ENCODE data around the gene FES.
"Not testable (repeated sequence)": the region's sequence is repeated elsewhere in the genome, so short reads cannot be mapped to it uniquely, and the experiment has no call there.

Gene FES

DNA sequence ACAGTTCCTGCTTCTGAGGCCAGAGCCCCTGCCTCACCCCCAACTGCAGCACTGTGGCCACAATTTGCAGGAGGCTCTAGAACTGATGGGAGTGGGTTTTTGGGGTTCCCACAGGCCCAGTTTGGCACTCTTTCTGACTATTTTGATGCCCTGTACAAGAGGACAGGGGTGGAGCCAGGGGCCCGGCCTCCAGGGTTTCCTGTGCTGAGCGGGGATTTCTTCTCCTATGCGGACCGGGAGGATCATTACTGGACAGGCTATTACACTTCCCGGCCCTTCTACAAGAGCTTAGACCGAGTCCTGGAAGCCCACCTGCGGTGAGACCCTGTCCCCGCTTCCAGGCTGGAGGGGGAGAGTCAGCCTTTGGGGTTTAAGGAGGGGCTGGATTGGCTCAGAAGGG is 25.7 kb downstream of the FES start:
- DNase-seq (ENCODE audit: low read depth, low spot score), result no peak

DNA sequence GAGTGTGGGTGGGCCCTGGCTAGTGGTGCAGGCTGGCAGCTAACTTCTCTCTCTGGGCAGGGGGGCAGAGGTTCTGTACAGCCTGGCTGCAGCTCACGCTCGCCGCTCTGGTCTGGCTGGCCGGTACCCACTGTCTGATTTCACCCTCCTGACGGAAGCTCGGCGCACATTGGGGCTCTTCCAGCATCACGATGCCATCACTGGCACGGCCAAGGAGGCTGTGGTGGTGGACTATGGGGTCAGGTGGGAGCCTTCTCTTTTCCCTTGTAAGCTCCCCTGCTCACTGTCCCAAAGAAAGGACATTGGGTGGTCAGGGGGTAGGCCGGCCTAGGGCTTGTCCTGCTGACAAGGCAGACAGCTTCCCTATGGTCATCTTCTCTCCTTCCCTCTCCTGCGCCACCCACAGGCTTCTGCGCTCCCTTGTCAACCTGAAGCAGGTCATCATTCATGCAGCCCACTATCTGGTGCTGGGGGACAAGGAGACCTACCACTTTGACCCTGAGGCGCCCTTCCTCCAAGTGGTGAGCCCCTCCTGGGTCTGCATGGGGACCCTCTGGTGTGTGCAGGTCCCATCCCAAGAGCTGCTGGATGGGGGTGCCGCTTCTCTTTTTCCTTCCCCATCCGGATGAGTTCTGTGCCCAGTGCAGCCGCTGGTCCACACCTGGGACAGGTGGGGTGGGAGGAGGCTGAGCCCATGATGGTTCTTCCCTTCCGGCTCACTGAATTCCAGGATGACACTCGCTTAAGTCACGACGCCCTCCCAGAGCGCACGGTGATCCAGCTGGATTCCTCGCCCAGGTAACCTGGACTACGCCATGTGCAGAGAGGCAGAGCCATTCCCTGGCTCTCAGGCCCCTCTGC is 26.4 kb downstream of the FES start:
- DNase-seq (ENCODE audit: low read depth, low spot score), result no peak

DNA sequence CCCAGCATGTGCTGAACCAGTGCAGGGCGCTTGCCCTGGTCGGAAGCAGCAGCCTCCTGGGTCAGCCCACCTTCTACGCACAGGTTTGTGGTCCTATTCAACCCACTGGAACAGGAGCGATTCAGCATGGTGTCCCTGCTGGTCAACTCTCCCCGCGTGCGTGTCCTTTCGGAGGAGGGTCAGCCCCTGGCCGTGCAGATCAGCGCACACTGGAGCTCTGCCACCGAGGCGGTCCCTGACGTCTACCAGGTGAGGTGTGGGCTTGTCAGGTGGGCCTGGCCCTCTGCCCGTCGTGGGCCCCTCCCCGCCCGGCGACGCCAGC is 27.0 kb downstream of the FES start:
- no peak for DNase-seq (ENCODE audit: low read depth, low spot score)

DNA sequence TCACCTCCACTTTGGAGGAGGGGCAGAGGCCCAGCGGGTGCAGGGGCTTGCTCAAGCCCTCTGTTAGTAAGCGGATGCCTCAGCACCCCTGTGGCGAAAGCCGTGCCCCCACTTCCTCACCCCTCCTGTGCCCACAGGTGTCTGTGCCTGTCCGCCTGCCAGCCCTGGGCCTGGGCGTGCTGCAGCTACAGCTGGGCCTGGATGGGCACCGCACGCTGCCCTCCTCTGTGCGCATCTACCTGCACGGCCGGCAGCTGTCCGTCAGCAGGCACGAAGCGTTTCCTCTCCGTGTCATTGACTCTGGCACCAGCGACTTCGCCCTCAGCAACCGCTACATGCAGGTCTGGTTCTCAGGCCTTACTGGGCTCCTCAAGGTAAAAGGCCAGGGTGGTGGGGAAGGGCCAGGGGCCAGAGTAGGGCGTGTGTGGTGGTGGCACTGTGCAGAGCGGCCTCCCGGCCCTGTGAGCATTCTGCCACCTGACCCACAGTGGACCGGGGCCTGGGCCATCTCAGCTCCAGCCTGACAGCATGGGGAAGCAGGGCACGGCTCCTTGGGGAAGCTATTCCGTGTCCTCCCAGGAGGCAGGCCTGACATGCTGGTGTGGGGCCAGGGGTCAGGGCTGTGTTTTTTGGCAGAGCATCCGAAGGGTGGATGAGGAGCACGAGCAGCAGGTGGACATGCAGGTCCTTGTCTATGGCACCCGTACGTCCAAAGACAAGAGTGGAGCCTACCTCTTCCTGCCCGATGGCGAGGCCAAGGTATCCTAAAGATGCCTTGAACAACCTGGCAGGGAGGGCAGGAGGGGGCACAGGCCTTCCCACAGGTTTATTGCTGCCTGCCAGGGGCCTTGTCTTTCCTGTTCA is 27.8 kb downstream of the FES start:
- no peak for DNase-seq (ENCODE audit: low read depth, low spot score)

DNA sequence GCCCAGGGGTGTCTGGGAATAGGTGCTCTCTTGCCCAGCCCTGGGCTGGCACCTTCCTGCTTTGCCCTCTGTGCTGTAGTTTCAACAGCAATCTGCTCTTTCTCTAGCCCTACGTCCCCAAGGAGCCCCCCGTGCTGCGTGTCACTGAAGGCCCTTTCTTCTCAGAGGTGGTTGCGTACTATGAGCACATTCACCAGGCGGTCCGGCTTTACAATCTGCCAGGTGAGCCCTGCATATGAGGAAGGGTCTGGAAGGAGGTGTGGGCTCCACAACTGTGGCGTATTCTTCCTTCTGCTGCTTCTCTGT is 28.4 kb downstream of the FES start:
- DNase-seq (ENCODE audit: low read depth, low spot score), result no peak

DNA sequence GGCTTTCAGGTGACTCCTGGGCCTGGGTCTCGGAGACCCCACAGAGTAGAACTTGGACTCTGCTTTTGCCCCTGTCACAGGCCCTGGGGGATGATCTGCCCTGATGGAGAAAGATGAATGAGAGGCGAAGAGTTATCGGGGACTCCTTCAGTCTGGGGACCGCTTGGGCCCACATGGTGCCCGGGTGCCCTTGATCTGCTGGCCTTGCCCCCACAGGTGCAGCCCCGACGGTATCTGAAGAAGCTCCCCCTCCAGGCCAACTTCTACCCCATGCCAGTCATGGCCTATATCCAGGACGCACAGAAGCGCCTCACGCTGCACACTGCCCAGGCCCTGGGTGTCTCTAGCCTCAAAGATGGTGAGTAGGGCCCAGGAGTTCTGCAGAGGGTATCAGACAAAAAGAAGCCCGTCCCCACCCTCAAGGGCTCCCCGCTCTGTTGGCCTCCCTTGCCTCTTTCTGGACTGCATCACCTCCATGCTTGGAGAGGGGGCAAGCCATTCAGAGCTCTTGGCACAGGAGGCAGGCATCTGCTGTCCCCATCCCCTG is 29.2 kb downstream of the FES start:
- no peak for DNase-seq (ENCODE audit: low read depth, low spot score)

DNA sequence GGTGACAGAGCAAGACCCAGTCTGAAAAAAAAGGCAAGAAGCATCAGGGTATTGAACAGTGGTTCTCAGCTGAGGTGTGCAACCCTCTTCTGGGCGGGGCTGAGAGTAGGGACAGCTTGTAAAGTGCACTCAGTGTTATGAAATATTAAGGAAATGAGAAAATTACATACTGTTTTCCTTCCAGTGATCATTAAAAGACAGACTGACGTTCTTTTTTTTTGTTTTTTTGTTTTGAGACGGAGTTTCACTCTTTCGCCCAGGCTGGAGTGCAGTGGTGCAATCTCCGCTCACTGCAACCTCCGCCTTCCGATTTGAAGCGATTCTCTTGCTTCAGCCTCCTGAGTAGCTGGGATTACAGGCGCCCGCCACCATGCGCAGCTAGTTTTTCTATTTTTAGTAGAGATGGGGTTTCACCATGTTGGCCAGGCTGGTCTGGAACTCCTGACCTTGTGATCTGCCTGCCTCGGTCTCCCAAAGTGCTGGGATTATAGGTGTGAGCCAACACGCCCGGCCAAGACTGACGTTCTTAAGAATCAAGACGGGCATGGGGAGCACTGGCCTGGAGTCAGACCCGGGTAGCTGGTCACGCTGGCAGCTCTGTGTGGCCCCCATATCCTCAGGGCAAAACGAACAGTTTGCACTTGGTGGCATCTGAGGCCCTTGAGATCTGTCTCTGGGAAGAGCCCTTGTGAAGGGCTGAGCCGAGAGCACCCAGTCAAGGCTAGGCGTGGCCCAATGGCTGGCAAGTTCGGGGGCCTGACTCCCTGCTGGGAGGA is 30.2 kb downstream of the FES start:
- DNase-seq (ENCODE audit: low read depth, low spot score), result no peak

DNA sequence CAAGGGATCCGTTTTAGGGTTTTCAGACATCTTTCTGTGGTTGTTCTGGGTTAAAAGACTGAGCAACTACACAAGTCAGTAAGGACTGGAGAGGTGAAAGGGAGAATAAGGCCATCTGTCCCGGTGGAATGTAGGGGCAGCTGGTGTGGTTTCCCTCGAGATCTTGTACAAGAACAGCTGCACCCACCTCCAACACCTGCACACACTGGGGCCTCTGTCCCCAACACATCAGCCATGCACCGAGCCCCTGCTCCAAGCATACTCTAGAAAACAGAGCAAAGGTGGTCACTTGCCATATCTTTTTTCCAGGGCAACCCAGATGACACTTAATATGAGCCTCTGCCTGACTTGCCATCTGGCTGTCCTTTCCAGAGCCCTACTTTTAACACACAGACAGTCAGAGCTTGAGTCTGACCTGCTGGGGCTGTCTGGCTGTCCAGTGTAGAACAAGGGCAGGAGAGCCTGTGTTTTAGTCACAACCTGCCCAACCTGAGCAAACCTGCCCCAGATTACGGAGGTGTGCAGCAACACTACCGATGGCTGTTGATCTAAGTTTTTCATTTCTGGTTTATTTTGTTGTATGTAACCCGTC is 31.0 kb downstream of the FES start:
- DNase-seq (ENCODE audit: low read depth, low spot score), result no peak

DNA sequence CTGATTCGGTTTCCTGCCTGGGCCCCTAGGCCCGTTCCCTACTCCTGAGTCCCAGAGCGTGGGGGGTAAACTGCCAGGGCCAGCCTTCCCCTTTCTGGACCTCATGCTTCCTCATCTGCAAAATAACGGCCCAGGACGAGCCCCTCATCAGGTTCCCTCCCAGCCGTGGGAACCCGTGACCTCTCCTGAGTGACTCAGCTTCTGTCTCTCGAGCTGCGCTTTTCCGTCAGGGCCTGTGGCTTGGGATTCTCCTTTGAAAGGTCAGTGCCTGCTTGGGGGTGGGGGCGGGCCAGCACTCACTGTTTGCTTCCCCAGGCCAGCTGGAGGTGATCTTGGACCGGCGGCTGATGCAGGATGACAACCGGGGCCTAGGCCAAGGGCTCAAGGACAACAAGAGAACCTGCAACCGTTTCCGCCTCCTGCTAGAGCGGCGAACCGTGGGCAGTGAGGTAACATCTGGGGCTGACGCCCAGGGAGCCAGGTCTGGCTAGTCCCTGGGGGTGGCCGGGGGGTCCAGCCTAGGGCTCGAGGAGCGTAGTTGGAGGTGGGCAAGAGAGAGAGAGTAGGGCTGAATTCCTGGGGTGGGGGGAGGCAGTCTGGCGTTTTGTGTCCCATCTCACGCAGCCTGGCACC is 31.6 kb downstream of the FES start:
- DNase-seq (ENCODE audit: low read depth, low spot score), result no peak

DNA sequence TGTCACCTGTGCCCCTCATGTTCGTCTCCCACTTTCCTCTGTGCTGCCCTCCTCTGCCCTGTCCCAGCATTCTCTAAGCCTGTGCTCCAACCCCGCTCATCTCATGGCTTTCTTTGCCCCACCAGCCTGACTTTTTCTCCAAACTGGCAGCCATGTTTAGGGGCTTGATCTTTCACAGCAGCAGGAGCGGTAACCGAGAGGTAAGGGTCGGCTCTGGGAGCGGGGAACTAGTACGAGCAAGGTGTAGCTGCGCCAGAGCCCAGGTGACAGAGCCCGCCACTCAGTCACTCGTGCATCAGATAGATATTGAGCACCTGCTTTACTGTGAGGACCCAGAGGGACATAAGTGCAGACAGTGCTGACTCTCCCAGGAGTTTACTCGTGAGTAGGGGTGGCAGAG is 32.2 kb downstream of the FES start:
- no peak for DNase-seq (ENCODE audit: low read depth, low spot score)

DNA sequence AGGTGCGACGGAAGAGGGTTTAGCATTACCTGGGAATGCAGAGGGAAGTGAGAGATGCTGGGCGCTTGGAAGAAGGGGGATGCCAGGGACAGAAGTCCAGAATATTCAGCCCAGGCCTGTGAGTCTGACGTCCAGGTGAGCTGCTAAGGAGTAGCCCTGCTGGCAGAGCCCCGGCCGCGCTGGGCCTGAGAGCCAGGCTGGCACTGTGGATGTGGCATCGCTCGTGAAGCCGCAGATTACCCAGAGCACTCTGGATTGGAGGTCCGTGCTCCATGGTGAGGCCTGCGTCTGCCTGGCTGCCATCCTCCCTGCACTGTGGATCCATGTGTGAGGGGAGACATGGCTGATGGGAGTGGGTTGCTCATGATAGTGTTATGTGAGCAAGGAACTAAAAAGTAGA is 33.3 kb downstream of the FES start:
- DNase-seq (ENCODE audit: low read depth, low spot score), result no peak

DNA sequence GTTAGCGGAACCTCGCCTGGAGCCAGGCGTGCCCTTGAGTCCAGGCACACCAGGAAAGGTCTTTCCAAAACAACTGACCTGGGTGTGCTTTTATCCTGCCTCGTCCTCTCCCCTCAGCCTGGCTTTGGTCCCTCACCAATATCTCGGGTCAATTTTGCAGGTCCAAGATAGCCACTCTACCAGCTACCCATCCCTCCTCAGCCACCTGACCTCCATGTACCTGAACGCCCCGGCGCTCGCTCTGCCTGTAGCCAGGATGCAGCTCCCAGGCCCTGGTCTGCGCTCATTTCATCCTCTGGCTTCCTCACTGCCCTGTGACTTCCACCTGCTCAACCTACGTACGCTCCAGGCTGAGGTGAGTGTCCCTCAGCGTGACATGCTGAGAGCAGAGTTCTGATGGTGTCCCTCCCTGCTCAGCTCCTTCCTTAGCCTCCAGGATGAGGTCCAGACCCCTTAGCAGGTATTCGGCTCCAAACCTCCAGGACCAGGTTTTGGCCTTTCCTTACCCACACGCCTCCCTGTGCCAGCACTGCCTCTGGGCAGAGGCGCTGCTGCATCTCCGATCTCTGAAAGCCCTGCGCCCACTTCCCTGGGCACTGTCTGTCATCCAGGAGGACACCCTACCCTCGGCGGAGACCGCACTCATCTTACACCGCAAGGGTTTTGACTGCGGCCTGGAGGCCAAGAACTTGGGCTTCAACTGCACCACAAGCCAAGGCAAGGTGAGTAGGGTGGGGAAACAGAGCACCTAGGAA is 33.9 kb downstream of the FES start:
- DNase-seq (ENCODE audit: low read depth, low spot score), result no peak

DNA sequence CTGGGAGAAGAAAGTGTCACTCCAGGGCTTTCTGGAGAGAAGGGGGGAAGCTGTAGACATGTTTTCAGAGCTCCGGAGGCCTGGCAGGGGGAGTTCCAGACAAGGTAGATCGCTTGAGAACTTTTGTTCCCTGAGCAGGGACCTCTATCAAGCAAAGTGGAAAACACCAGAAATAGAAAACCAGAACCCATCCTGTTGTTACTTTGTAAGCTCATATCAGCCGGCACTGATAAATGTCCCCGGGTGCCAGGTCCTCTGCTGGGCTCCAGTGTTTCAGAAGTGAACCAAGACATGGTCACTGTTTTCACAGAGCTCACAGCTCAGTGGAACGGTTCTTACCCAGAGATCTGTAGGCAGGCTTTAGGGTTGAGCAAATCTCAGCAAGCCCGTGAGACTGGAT is 34.5 kb downstream of the FES start:
- DNase-seq (ENCODE audit: low read depth, low spot score), result no peak

DNA sequence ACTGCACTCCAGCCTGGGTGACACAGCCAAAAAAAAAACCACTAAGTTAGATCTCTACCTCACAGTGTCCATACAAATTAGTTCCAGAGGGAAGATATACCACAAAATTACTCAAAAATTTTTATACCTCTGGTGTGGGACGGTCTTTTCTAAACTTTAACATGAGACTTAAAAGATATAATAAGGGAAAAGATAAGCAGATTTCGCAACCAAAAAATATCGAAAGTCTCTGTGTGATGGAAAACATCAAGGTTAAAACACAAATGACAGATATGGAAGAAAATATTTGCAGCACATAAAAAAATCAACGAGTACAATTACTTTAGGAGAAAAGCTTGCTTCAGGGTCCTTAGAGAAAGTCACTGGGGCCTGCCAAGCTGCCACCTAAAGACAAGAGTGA is 37.6 kb downstream of the FES start:
- no peak for DNase-seq (ENCODE audit: low read depth, low spot score)

DNA sequence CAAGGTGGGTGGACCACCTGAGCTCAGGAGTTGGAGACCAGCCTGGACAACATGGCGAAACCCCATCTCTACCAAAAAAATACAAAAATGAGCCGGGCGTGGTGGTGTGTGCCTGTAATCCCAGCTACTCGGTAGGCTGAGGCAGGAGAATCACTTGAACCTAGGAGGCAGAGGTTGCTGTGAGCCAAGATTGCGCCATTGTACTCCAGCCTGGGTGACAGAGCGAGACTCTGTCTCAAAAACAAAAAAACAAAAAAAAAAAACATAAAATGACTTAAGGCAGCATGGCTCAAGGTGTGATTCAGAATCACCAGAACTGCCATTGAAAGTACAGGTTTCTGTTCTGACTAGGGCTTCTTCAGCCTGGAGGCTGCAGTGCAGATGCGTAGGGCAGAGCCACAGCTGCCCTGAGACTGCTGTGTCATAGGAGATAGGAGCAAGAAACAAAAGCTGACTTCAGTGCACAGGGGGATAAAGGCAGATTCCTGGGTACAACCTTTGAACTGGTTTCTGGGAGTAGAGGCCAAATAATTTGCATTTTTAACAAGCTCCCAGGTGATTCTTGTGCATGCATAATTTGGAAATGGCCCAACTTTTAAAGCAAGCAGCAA is 38.5 kb downstream of the FES start:
- DNase-seq (ENCODE audit: low read depth, low spot score), result not testable (repeated sequence)

DNA sequence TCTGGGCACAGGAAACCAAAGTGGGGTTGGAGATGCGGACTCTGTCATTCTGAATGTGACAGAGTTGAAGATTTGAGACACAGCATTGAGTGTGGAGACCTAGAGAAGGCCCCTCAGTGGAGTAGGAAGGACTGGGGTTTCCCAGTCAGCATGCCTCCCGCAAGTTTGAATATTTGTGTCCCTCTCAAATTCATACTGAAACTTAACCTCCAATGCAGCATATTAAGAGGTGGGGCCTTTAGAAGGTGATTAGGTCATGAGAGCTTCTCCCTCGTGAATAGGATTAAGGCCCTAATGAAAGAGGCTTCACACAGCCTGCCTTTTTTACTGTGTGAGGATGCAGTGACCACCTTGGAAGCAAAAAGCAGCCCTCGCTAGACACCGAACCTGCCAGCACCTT is 40.1 kb downstream of the FES start:
- no peak for DNase-seq (ENCODE audit: low read depth, low spot score)

DNA sequence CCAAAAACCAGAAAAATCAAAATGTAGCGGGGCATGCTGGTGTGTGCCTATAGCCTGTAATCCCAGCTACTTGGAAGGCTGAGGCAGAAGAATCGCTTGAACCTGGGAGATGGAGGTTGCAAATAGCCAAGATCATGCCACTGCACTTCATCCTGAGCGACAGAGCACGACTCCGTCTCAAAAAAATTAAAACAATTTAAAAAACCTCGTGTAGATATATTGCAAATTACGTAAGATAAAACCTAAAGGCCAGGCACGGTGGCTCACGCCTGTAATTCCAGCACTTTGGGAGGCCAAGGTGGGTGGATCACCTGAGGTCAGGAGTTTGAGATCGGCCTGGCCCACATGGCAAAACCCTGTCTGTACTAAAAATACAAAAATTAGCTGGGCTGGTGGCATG is 42.5 kb downstream of the FES start:
- not testable (repeated sequence) for DNase-seq (ENCODE audit: low read depth, low spot score)

DNA sequence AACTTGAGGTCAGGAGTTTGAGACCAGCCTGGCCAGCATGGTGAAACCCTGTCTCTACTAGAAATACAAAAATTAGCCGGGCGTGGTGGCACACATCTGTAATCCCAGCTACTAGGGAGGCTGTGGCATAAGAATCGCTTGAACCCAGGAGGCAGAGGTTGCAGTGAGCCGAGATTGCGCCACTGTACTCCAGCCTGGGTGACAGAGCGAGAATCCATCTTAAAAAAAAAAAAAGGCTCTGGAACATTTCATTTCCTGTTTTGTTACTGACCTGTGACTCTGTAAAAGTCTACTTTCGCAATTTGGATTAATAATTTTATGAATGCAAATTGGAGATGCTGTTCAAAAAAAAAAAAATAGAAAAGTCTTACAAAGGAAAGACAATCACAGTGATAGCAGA is 43.8 kb downstream of the FES start:
- DNase-seq (ENCODE audit: low read depth, low spot score), result not testable (repeated sequence)

DNA sequence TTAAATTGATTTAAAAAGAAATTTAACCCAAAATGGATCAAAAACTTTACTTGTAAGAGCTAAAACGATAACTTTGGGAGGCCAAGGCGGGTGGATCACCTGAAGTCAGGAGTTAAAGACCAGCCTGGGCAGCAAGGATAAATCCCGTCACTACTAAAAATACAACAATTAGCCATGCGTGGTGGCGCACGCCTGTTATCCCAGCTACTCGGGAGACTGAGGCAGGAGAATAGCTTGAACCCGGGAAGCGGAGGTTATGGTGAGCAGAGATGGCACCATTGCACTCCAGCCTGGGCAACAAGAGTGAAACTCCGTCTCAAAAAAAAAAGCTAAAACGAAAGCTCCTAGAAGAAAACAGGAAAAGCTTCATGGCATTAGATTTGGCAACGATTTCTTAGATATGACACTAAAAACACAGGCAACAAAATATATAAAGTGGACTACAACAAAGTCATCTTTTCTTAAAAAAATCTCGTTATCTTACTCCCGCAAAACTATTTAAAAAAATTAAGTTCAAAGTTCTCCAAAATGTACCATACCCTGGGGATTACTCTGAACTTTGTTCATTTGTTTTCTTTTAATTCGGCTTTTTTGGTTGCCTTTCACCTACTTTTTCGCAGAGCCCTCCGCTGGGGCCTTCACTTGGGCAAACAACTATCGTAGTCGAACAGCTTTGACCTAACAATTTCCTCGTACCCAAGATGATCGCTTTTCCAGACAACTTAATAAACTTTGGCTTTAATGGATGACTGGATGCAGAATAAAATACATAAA is 45.1 kb downstream of the FES start:
- DNase-seq (ENCODE audit: low read depth, low spot score), result no peak

Data from ELF-1 (cell line).